HG03442 (cell line): ENCODE results near the gene CYP21A2.
"Not testable (repeated sequence)": the region's sequence is repeated elsewhere in the genome, so short reads cannot be mapped to it uniquely, and the experiment has no call there.

ENCODE experiments used
- ATAC-seq: cut with Tn5 transposase; IDR thresholded peaks from one replicate; pipeline ENCODE4 v1.9.1; 2021; ENCODE audit warnings: mild to moderate bottlenecking, moderate library complexity; ENCODE audit not compliant: unreplicated experiment

CYP21A2 gene

GRCh38 chr6:32029553-32029952 is 8.7 kb upstream of the CYP21A2 start:
- ATAC-seq, result not testable (repeated sequence)

- not testable (repeated sequence) for ATAC-seq
These were observed 2.8 kb upstream of the CYP21A2 start for GRCh38 chr6:32035283-32036013.

- ATAC-seq, result not testable (repeated sequence)
These were observed 1.1 kb upstream of the CYP21A2 start for GRCh38 chr6:32037136-32037535.

- not testable (repeated sequence) for ATAC-seq
These were observed 663 bp downstream of the CYP21A2 start for GRCh38 chr6:32038878-32039277.

- not testable (repeated sequence) for ATAC-seq
These were observed 1.4 kb downstream of the CYP21A2 start for GRCh38 chr6:32039321-32040274.

- ATAC-seq, result not testable (repeated sequence)
These were observed 2.3 kb downstream of the CYP21A2 start for GRCh38 chr6:32040299-32041049.

GRCh38 chr6:32041050-32041321 is 2.8 kb downstream of the CYP21A2 start:
- ATAC-seq, result not testable (repeated sequence)

- not testable (repeated sequence) for ATAC-seq
These were observed 3.2 kb downstream of the CYP21A2 start for GRCh38 chr6:32041385-32041784.

- not testable (repeated sequence) for ATAC-seq
These were observed 4.1 kb downstream of the CYP21A2 start for GRCh38 chr6:32042276-32042675.

- ATAC-seq, result not testable (repeated sequence)
These were observed 5.6 kb downstream of the CYP21A2 start for GRCh38 chr6:32043589-32044380.

- ATAC-seq, result not testable (repeated sequence)
These were observed 6.7 kb downstream of the CYP21A2 start for GRCh38 chr6:32044916-32045315.

GRCh38 chr6:32045811-32046449 is 7.7 kb downstream of the CYP21A2 start:
- ATAC-seq, result no peak

GRCh38 chr6:32046450-32047083 is 8.4 kb downstream of the CYP21A2 start:
- no peak for ATAC-seq

GRCh38 chr6:32047084-32047478 is 8.9 kb downstream of the CYP21A2 start:
- no peak for ATAC-seq

GRCh38 chr6:32047539-32047854 is 9.3 kb downstream of the CYP21A2 start:
- ATAC-seq, result no peak

GRCh38 chr6:32047855-32048766 is 9.9 kb downstream of the CYP21A2 start:
- ATAC-seq, result no peak

- not testable (repeated sequence) for ATAC-seq
These were observed 10.9 kb downstream of the CYP21A2 start for GRCh38 chr6:32049149-32049548.

GRCh38 chr6:32049736-32050135 is 11.5 kb downstream of the CYP21A2 start:
- ATAC-seq, result not testable (repeated sequence)

- no peak for ATAC-seq
These were observed 12.3 kb downstream of the CYP21A2 start for GRCh38 chr6:32050562-32050961.
